BE2C (cell line): ENCODE measurements around the gene TGM6.

Experiments
- DNase-seq: peaks from one replicate; pipeline ENCODE4 v3.0.0-alpha.2; 2020
- H3K27me3 ChIP-seq: fragments of 250-450 bp; sonication (Bioruptor Pico); 2 replicates; pipeline ENCODE4 v1.5.1; 2020; ENCODE audit warnings: mild to moderate bottlenecking
- H3K36me3 ChIP-seq: fragments of 250-450 bp; sonication (Bioruptor Pico); 2 replicates; pipeline ENCODE4 v1.5.1; 2020; ENCODE audit warnings: mild to moderate bottlenecking
- H3K4me1 ChIP-seq: fragments of 250-450 bp; sonication (Bioruptor Pico); 2 replicates; pipeline ENCODE4 v1.5.1; 2020
- H3K4me3 ChIP-seq: 2 replicates; pipeline ENCODE4 v1.5.1; 2011; ENCODE audit warnings: low read depth, low read length
- H3K9me3 ChIP-seq: fragments of 250-450 bp; sonication (Bioruptor Pico); 2 replicates; pipeline ENCODE4 v1.5.1; 2020
- TF ChIP-seq, protein P1 (sequence below): IDR thresholded peaks from 2 replicates; pipeline ENCODE4 v1.5.1; 2012; ENCODE audit warnings: mild to moderate bottlenecking, low read depth, low read length

Gene TGM6

DNA sequence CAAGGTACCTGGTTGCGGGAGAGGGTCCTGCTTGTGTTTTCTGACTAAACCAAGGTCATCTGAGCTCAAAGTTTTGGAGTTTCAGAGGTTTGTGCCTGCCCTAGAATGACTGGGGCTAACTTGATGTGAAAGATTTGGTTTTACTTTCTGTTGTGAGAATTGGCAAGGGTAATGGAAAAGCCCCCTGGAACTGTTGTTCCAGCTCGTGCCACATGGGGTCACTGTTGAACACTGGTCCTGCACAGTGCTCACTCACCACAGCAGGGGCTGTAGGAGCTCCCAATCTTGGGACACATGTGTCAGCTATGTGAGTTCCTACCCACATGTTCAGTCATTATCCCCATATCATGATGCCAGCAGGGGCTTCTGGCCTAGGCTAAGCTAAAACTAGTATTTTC lies 6.5 kb downstream of the TGM6 start:
- H3K4me1 ChIP-seq: no peaks in the 10 kb centered on the region
- H3K27me3 ChIP-seq: no peaks in the 10 kb centered on the region
- peak; percentile 53 for DNase-seq
- no peaks in the 10 kb centered on the region for H3K9me3 ChIP-seq
- TF ChIP-seq, protein P1, sequence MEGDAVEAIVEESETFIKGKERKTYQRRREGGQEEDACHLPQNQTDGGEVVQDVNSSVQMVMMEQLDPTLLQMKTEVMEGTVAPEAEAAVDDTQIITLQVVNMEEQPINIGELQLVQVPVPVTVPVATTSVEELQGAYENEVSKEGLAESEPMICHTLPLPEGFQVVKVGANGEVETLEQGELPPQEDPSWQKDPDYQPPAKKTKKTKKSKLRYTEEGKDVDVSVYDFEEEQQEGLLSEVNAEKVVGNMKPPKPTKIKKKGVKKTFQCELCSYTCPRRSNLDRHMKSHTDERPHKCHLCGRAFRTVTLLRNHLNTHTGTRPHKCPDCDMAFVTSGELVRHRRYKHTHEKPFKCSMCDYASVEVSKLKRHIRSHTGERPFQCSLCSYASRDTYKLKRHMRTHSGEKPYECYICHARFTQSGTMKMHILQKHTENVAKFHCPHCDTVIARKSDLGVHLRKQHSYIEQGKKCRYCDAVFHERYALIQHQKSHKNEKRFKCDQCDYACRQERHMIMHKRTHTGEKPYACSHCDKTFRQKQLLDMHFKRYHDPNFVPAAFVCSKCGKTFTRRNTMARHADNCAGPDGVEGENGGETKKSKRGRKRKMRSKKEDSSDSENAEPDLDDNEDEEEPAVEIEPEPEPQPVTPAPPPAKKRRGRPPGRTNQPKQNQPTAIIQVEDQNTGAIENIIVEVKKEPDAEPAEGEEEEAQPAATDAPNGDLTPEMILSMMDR: peak; percentile 66
- 0 out of 2 replicates have a peak overlapping the region, but pooled peaks have one; percentile 19 for H3K4me3 ChIP-seq
- no peaks in the 10 kb centered on the region for H3K36me3 ChIP-seq

DNA sequence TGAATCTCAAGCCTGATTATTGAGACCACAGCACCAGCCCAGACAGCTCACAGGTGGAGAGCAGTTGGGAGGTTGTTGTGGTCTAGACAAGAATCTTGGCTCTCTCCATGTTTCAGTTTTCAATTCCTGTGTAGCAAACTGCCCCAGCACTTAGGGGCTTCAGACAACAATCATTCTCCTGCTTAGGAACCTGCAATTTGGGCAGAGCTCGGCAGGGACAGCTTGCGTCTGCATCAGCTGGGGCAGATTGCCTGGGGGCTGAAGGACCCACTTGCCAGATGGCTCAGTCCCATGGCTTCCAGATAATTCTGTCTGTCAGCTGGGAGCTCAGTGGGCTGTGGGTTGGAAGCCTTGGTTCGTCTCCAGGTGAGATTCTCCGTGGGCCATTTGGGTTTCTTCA lies 6.9 kb downstream of the TGM6 start:
- H3K9me3 ChIP-seq: no peaks in the 10 kb centered on the region
- H3K36me3 ChIP-seq: no peaks in the 10 kb centered on the region
- no peak for DNase-seq
- TF ChIP-seq, protein P1: no peak
- no peaks in the 10 kb centered on the region for H3K27me3 ChIP-seq
- H3K4me1 ChIP-seq: no peaks in the 10 kb centered on the region
- no peak overlapping the region for H3K4me3 ChIP-seq

DNA sequence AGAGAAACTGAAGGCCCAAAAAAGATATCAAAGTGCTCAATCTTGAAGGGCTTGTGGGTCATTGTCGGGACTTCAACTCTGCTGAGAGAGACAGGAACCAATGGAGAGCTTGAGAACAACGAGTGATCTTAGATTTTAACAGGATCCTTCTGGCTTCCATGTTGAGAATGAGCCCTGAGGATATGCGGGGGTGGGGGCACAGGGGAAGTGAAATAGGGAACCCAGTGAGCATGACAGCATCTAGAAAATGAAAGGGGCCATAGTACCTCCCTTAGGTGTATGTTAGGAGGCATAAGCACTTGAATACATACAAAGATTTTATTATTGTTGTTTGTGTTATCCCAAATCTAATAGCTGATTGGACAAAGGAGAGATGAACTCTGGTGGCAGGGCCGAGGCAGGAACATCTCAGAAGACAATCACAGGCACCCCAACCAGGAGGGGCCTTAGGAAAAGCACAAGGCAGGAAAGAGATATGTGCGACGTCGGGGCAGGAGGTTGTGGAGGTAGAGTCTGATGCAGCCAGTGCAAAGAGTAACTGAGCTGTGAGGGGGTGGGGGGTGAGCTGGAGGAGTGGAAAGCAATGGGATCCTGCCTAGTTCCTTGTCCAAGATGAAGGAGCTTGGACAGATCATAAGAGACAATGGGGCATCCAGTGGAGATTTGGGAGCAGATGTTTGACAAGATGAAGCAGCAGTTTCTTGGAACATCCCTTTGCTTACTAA lies 10.4 kb downstream of the TGM6 start:
- no peak for DNase-seq
- H3K36me3 ChIP-seq: no peaks in the 10 kb centered on the region
- no peak overlapping the region for H3K4me3 ChIP-seq
- H3K4me1 ChIP-seq: no peaks in the 10 kb centered on the region
- TF ChIP-seq, protein P1: no peak
- H3K27me3 ChIP-seq: no peaks in the 10 kb centered on the region
- no peaks in the 10 kb centered on the region for H3K9me3 ChIP-seq

DNA sequence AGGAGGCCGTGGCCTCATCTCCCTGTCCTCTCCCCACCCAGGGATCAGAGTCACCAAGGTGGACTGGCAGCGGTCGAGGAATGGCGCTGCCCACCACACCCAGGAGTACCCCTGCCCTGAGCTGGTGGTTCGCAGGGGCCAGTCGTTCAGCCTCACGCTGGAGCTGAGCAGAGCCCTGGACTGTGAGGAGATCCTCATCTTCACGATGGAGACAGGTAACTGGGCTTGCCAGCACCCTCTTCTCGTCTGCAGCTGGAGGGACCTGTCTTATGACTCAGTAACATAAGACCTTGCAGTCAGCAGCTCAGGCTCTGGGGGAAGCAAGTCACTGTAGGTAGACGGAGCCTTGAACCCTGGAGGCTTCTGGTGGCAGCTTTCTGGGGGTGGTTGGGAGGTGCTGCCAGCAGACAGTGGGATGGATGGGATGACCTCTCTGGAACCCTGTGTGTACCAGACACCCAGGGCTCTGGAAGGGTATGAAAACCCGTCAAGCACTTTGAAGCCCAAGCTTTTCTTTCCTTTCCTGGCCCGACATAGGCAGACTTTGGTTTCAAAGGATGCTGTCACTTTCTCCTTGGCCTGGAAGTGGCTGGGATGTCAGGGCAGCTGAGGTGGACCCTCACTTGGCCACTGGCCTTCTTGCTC lies 13.8 kb downstream of the TGM6 start:
- Histone ChIP-seq H3K9me3 (no peaks in the 10 kb centered on the region), H3K4me1 (no peaks in the 10 kb centered on the region), H3K27me3 (no peaks in the 10 kb centered on the region), H3K36me3 (no peaks in the 10 kb centered on the region), H3K4me3 (no peak overlapping the region)
- TF ChIP-seq, protein P1: no peak
- no peak for DNase-seq

DNA sequence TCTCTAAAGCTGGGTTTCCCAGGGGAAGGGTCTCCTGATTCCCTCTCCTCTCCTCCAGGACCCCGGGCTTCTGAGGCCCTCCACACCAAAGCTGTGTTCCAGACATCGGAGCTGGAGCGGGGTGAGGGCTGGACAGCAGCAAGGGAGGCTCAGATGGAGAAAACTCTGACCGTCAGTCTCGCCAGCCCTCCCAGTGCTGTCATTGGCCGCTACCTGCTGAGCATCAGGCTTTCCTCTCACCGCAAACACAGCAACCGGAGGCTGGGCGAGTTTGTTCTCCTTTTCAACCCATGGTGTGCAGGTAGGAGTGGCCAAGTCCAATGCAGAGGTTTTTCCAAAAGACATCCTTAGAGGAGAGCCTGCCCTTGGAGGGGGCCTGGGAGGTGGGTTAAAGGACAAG lies 14.4 kb downstream of the TGM6 start:
- Histone ChIP-seq H3K4me3 (no peak overlapping the region), H3K36me3 (no peaks in the 10 kb centered on the region), H3K27me3 (no peaks in the 10 kb centered on the region), H3K9me3 (no peaks in the 10 kb centered on the region), H3K4me1 (no peaks in the 10 kb centered on the region)
- TF ChIP-seq, protein P1: no peak
- DNase-seq: no peak

DNA sequence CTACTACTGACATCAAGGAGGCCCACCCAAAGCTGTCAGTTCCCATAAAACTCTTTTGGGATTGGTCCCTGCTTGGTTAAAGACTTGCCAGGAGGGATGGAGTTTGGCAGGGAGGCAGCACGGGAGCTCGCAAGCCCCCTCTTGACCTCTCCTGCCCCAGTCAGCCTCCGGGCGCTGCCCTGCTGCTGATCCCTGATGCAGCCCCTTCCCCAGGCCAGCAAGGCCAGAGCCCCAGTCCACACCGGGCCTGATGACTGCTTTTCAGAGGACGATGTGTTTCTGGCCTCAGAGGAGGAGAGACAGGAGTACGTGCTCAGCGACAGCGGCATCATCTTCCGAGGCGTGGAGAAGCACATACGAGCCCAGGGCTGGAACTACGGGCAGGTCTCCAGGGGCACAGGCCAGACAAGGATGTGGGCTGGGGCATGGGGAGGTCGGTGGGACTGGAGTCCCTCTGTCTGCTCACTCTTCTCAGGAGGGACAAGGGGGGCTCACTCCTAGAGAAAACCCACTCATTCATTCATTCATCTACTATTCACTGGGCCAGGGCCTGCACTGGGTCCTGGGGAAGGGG lies 15.6 kb downstream of the TGM6 start:
- no peaks in the 10 kb centered on the region for H3K4me1 ChIP-seq
- no peaks in the 10 kb centered on the region for H3K36me3 ChIP-seq
- H3K27me3 ChIP-seq: no peaks in the 10 kb centered on the region
- no peak overlapping the region for H3K4me3 ChIP-seq
- TF ChIP-seq, protein P1: no peak
- no peaks in the 10 kb centered on the region for H3K9me3 ChIP-seq
- DNase-seq: no peak
